Measurements from ENCODE around the gene LEF1.

LEF1 gene

DNA sequence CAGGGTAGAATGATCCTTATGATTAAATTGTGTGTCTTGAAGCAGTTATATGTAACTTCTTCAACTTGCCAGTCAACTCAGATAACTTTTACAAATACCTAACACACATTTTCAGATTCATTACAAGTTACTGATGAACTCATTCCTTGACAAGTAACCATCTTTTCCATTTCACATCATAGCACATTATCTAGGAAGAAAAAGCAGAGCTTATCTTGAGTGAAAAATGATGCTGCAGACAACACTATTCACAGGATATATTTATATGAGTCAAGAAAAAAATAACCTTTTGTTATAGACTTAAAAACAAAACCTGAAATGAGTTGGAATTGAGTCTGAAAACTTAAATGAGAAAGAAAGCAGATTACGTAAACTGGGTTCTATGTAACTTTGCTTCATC is 68.9 kb downstream of the LEF1 start:
- TF ChIP-seq, protein P1, sequence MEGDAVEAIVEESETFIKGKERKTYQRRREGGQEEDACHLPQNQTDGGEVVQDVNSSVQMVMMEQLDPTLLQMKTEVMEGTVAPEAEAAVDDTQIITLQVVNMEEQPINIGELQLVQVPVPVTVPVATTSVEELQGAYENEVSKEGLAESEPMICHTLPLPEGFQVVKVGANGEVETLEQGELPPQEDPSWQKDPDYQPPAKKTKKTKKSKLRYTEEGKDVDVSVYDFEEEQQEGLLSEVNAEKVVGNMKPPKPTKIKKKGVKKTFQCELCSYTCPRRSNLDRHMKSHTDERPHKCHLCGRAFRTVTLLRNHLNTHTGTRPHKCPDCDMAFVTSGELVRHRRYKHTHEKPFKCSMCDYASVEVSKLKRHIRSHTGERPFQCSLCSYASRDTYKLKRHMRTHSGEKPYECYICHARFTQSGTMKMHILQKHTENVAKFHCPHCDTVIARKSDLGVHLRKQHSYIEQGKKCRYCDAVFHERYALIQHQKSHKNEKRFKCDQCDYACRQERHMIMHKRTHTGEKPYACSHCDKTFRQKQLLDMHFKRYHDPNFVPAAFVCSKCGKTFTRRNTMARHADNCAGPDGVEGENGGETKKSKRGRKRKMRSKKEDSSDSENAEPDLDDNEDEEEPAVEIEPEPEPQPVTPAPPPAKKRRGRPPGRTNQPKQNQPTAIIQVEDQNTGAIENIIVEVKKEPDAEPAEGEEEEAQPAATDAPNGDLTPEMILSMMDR (IDR thresholded peaks at IDR 0.05; ENCODE audit: low read depth, low read length), result no peak
- no peak overlapping the region for H3K4me3 ChIP-seq (replicated peaks in 1 of 2; ENCODE audit: low read depth in 2 of 2, low read length in 2 of 2)
- DNase-seq (ENCODE audit: low read depth in 2 of 2), result no peak

DNA sequence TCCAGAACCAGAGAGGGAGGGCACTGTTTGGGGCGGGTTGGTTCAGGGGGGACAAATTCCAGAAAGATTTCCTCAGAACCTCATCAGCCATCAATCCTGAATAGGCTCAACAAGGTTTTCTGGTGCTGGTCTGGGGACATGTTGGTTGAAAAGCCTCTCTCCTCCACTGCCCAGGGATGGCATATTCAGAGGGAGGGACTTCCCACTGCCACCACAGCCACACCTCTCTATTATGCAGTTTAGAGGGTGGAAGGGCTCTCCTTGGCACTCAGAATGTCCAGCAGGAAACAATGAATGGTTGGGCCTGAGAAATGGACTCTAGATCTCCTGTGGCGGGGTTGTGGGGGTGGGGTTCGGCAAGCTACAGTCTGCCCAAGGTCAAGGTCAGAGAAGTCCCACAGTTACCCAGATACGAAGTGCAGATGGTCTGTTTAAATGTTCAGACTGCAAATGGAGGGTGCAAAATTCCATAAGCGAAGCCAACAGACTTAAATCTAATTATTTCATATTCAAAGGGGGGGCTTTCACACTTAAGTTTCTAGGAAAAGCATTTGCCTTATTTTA is 70.7 kb downstream of the LEF1 start:
- H3K4me3 ChIP-seq (replicated peaks in 1 of 2; ENCODE audit: low read depth in 2 of 2, low read length in 2 of 2), result no peak overlapping the region
- no peak for DNase-seq (ENCODE audit: low read depth in 2 of 2)
- TF ChIP-seq, protein P1 (IDR thresholded peaks at IDR 0.05; ENCODE audit: low read depth, low read length), result no peak

DNA sequence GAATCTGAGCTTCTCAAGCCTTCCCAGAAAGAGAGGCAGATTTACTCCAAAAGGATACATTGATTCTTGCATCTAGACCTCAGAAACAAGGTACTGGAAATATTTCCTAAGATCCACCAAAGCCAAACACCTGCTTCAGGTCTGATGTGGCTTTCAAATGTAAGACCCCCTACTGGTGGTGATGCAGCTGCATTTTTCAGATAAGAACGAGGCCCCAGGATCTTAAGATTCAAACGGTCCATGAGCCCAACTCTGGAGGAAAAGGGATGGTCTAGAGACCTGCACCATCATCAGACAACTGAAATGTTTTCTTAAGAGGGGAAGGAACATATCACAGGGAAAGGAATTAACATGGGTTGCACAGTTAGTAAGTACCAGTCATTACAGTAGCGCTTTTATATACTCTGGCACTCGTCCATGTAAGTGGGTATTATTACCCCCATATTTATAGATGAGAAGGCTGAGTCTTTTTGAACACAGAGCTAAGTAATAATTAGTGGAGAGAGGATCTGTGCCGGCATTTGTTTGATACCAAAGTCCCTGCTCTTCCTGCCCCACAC is 73.7 kb downstream of the LEF1 start:
- TF ChIP-seq, protein P1 (IDR thresholded peaks at IDR 0.05; ENCODE audit: low read depth, low read length), result no peak
- DNase-seq (ENCODE audit: low read depth in 2 of 2), result no peak
- H3K4me3 ChIP-seq (replicated peaks in 1 of 2; ENCODE audit: low read depth in 2 of 2, low read length in 2 of 2), result no peak overlapping the region

DNA sequence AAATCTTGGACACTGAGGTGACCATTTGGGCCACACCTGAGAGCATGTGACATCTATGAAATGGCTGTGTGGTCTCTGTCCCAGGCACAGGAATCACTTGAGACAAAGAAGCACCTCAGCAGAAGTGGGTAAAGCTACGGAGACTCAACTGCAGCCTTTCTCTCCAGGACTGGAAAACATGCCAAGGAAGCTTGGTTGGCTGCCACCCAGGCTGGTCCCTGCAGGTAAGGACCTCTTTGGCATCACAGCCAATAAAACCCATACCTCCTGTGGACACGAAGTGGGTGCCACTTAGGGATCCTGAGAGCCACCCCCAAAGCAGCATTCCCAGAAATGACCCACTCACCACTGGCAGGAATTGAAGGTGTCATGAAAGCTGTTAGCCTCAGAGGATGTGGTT is 74.6 kb downstream of the LEF1 start:
- H3K4me3 ChIP-seq (replicated peaks in 1 of 2; ENCODE audit: low read depth in 2 of 2, low read length in 2 of 2), result no peak overlapping the region
- no peak for DNase-seq (ENCODE audit: low read depth in 2 of 2)
- TF ChIP-seq, protein P1 (IDR thresholded peaks at IDR 0.05; ENCODE audit: low read depth, low read length), result no peak

DNA sequence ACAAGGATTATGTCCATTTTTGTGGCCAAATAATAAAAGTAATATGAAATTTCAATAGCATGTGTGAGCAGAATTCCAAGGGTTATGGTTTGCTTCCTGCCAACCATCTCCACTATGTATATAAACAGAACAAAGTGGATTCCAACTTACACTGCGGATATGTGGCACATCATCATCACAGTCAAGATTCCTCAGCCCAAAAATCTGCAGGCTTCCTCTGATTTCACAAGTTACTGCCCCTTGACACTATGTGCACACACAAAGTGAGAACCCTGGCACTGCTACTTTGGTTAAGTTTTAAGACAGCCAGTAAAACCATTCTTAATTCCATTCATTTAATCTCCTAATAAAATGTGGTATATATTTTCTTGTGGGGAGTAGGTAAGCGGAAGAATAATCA is 76.4 kb downstream of the LEF1 start:
- H3K4me3 ChIP-seq (replicated peaks in 1 of 2; ENCODE audit: low read depth in 2 of 2, low read length in 2 of 2), result no peak overlapping the region
- no peak for DNase-seq (ENCODE audit: low read depth in 2 of 2)
- TF ChIP-seq, protein P1 (IDR thresholded peaks at IDR 0.05; ENCODE audit: low read depth, low read length), result no peak

DNA sequence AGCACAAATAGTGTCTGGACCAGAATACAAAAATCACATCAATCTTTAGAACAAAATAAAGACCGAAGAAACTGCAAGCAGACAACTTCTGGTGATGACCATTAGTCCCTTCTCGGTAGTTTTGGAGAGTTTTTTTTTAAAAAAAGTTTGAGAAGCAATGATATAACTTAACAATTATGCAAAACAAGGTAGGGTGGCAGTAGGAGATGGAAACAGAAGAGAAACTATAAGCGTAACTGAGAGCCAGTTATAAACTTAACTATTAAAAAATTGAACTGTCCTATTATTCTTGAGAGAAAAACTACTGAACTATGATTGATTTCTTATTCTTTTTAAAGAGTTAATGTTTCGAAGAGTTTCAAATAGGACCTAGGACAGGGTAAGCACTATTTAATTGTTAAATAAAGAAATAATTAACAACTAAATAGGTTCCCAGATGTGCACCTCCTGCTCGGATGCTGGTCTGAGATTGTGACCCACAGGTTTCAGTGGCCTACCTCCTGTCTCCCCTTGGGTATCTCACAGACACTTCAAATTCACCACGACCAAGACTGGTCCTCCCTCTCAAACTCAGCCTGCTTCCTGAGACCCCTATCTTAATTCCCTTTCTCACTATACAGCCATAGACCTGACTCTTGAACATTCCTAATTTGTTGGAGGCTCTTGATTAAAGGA is 81.3 kb downstream of the LEF1 start:
- DNase-seq (ENCODE audit: low read depth in 2 of 2), result no peak
- H3K4me3 ChIP-seq (replicated peaks in 1 of 2; ENCODE audit: low read depth in 2 of 2, low read length in 2 of 2), result no peak overlapping the region
- TF ChIP-seq, protein P1 (IDR thresholded peaks at IDR 0.05; ENCODE audit: low read depth, low read length), result no peak

Measured in cardiac fibroblast (primary cell).